NCI-H446 (cell line): ENCODE results near the gene DQX1.
"Not testable (repeated sequence)": the region's sequence is repeated elsewhere in the genome, so short reads cannot be mapped to it uniquely, and the experiment has no call there.

Experiments used
- DNase-seq, 2 experiments: peaks; one replicate each; lab custom pipeline; 2025; lab: John Stamatoyannopoulos, UW

Gene DQX1

GRCh38 chr2:74496997-74497776 lies 28.8 kb downstream of the DQX1 start:
- DNase-seq, result no peak

- DNase-seq, result no peak
These were observed 30.6 kb downstream of the DQX1 start for GRCh38 chr2:74495440-74495839.

- DNase-seq, result no peak
These were observed 32.5 kb downstream of the DQX1 start for GRCh38 chr2:74493546-74493945.

GRCh38 chr2:74491648-74492544 lies 34.1 kb downstream of the DQX1 start:
- no peak for DNase-seq

- DNase-seq, result no peak
These were observed 36.1 kb downstream of the DQX1 start for GRCh38 chr2:74489906-74490305.

- no peak for DNase-seq
These were observed 37.2 kb downstream of the DQX1 start for GRCh38 chr2:74488643-74489481.

- DNase-seq, result no peak
These were observed 39.9 kb downstream of the DQX1 start for GRCh38 chr2:74486141-74486540.

- DNase-seq, result not testable (repeated sequence)
These were observed 42.3 kb downstream of the DQX1 start for GRCh38 chr2:74483675-74484164.

GRCh38 chr2:74482801-74483674 lies 43.0 kb downstream of the DQX1 start, which contains the start of the genes CCDC142 and TTC31:
Gene CCDC142, minus strand, starts transcription at chr2:74482998. Its CDS starts 161 bp downstream, at chr2:74482837.
Gene TTC31, plus strand, starts transcription at chr2:74483081. Its CDS starts 15 bp downstream, at chr2:74483096.
- DNase-seq, result peak; percentile 90 to 91

GRCh38 chr2:74481961-74482800 lies 43.9 kb downstream of the DQX1 start:
- DNase-seq, result no peak

GRCh38 chr2:74481431-74481830 lies 44.6 kb downstream of the DQX1 start:
- DNase-seq, result no peak

GRCh38 chr2:74474899-74475298 lies 51.1 kb downstream of the DQX1 start:
- no peak for DNase-seq

- DNase-seq, result no peak
These were observed 51.5 kb downstream of the DQX1 start for GRCh38 chr2:74474481-74474880.

- no peak for DNase-seq
These were observed 53.1 kb downstream of the DQX1 start for GRCh38 chr2:74472945-74473258.

GRCh38 chr2:74472086-74472944 lies 53.7 kb downstream of the DQX1 start, which contains the start of gene MRPL53:
Gene MRPL53, minus strand, starts transcription at chr2:74472680. Its CDS starts 20 bp downstream, at chr2:74472660.
- DNase-seq, result peak; percentile 91 to 94

GRCh38 chr2:74471332-74472065 lies 54.5 kb downstream of the DQX1 start:
- no peak for DNase-seq

GRCh38 chr2:74470742-74471141 lies 55.3 kb downstream of the DQX1 start:
- not testable (repeated sequence) for DNase-seq
